Prostate gland (tissue), 2 donors: ENCODE measurements around the gene FOXP1. TPM values are rescaled to one million over a fixed set of nuclear protein-coding genes. Genes with fewer than 3 reads are reported as not detected.

Experiments used
- DNase-seq: peaks from one replicate; pipeline ENCODE4 v3.0.0-alpha.2; 2019; ENCODE audit warnings: low spot score
- H3K27ac ChIP-seq, 2 donors: fragments of 200-600 bp; sonication (generic); 2 replicates each; pipeline ENCODE4 v1.5.1; 2017 to 2019
- H3K27me3 ChIP-seq: fragments of 200-600 bp; sonication (generic); replicated peaks from 2 replicates; pipeline ENCODE4 v1.5.1; 2019; ENCODE audit not compliant: insufficient read depth
- H3K36me3 ChIP-seq, 2 donors: fragments of 200-600 bp; sonication (generic); 1 replicate in 1 of 2; 2 replicates in 1 of 2; pipeline versions ENCODE4 v1.5.1 to v1.8.1; 2017 to 2019
- H3K4me1 ChIP-seq: fragments of 200-600 bp; sonication (generic); replicated peaks from 2 replicates; pipeline ENCODE4 v1.5.1; 2019
- H3K4me3 ChIP-seq, 2 donors: fragments of 200-600 bp; sonication (generic); 2 replicates each; pipeline ENCODE4 v1.5.1; 2017 to 2019
- H3K9me3 ChIP-seq: fragments of 200-600 bp; sonication (generic); 2 replicates; pipeline ENCODE4 v1.5.1; 2017
- CTCF ChIP-seq, 4 experiments: fragments of 200-600 bp in 2 of 4; fragments of 450-650 bp in 2 of 4; sonication (generic) in 2 of 4; IDR thresholded peaks; 1 replicate in 3 of 4; 2 replicates in 1 of 4; pipeline ENCODE4 v1.5.1; 2016 to 2019; ENCODE audit warnings: antibody characterized with exemption in 4 of 4, mild to moderate bottlenecking in 2 of 4, moderate library complexity in 2 of 4
- POLR2A ChIP-seq: fragments of 450-650 bp; IDR thresholded peaks from one replicate; pipeline ENCODE4 v1.6.1; 2016; ENCODE audit warnings: antibody characterized with exemption, mild to moderate bottlenecking
- POLR2AphosphoS5 ChIP-seq: sonication (generic); formaldehyde crosslinking; IDR thresholded peaks from one replicate; pipeline ENCODE4 v1.6.1; 2017; ENCODE audit warnings: antibody characterized with exemption
- WGBS: methylation state at CpG from one replicate; pipeline ENCODE4 v1.1.5; 2018; 5-methylcytosine and 5-hydroxymethylcytosine counted together
- intact Hi-C: fragments of 100-400 bp; cut with DNase I; formaldehyde crosslinking; loops from one replicate; pipeline ENCODE4 v1.14.2; 2022
- total RNA-seq, 2 donors: library from RNA; depleted of rRNA; stranded (reverse); fragments of >200 nt; gene quantifications; one replicate each; pipeline ENCODE4 v1.1.0, GENCODE V29; 2016

FOXP1 gene
- total RNA-seq, 2 donors from 2014 or later: 133 to 156 TPM

- no peak overlapping the region for H3K27ac ChIP-seq
- TF ChIP-seq POLR2A (no peak), CTCF (IDR thresholded peaks at IDR 0.05) (no peak), POLR2AphosphoS5 (no peak)
- WGBS: 67% methylated on average over 1 of the region's 1 CpG
These were observed 15.9 kb upstream of the FOXP1 start for GRCh38 chr3:71599416-71599815.

GRCh38 chr3:71598292-71598691, 14.8 kb upstream of the FOXP1 start:
- H3K4me1 ChIP-seq: no peaks in the 10 kb centered on the region
- no peaks in the 10 kb centered on the region for H3K36me3 ChIP-seq
- no peak for TF ChIP-seq CTCF (IDR thresholded peaks at IDR 0.05)
- no peak for TF ChIP-seq POLR2A
- TF ChIP-seq POLR2AphosphoS5: no peak
- H3K27me3 ChIP-seq: no peaks in the 10 kb centered on the region
- no peak overlapping the region for H3K27ac ChIP-seq
- DNase-seq: no peak
- H3K4me3 ChIP-seq: no peak overlapping the region
- intact Hi-C loops: no loop called here
- no peaks in the 10 kb centered on the region for H3K9me3 ChIP-seq
- 94% methylated on average over 3 of the region's 3 CpGs for WGBS

More at GRCh38 chr3:71599416-71599815, 15.9 kb upstream of the FOXP1 start:
- DNase-seq: no peak
- no peaks in the 10 kb centered on the region for H3K4me1 ChIP-seq
- no peaks in the 10 kb centered on the region for H3K36me3 ChIP-seq
- H3K4me3 ChIP-seq: no peak overlapping the region
- no peaks in the 10 kb centered on the region for H3K27me3 ChIP-seq
- H3K9me3 ChIP-seq: no peaks in the 10 kb centered on the region
- intact Hi-C loops: no loop called here

- Histone ChIP-seq H3K4me3 (no peak overlapping the region), H3K36me3 (no peaks in the 10 kb centered on the region), H3K9me3 (no peaks in the 10 kb centered on the region), H3K27ac (no peak overlapping the region), H3K4me1 (no peaks in the 10 kb centered on the region), H3K27me3 (no peaks in the 10 kb centered on the region)
- TF ChIP-seq POLR2AphosphoS5: no peak
- TF ChIP-seq CTCF (IDR thresholded peaks at IDR 0.05): no peak
- no peak for TF ChIP-seq POLR2A
- intact Hi-C loops: no loop called here
- WGBS: 69% methylated on average over 1 of the region's 1 CpG
- DNase-seq: no peak
These were observed 13.8 kb upstream of the FOXP1 start for GRCh38 chr3:71597286-71597685.

GRCh38 chr3:71593106-71593505, 9.6 kb upstream of the FOXP1 start:
- Histone ChIP-seq H3K27ac (no peak overlapping the region), H3K27me3 (no peaks in the 10 kb centered on the region), H3K4me1 (no peaks in the 10 kb centered on the region), H3K36me3 (no peaks in the 10 kb centered on the region), H3K9me3 (no peaks in the 10 kb centered on the region), H3K4me3 (no peak overlapping the region)
- no peak for TF ChIP-seq POLR2A
- no peak for TF ChIP-seq POLR2AphosphoS5
- no peak for TF ChIP-seq CTCF (IDR thresholded peaks at IDR 0.05)
- intact Hi-C loops: no loop called here
- no peak for DNase-seq
- 96% methylated on average over 3 of the region's 3 CpGs for WGBS

- WGBS: 97% methylated on average over 2 of the region's 2 CpGs
- TF ChIP-seq POLR2A (no peak), POLR2AphosphoS5 (no peak), CTCF (IDR thresholded peaks at IDR 0.05) (no peak)
- Histone ChIP-seq H3K36me3 (no peaks in the 10 kb centered on the region), H3K4me1 (peaks cover 5% of the 10 kb centered on the region), H3K27ac (no peak overlapping the region), H3K4me3 (no peak overlapping the region), H3K27me3 (no peaks in the 10 kb centered on the region), H3K9me3 (no peaks in the 10 kb centered on the region)
- DNase-seq: no peak
- intact Hi-C loops: no loop called here
These were observed 7.6 kb upstream of the FOXP1 start for GRCh38 chr3:71591101-71591500.
